ENCODE results near the gene COQ8A. TPM values are rescaled to one million over a fixed set of nuclear protein-coding genes. Genes with fewer than 3 reads are reported as not detected.

Gene COQ8A
- total and polyA plus RNA-seq, 2 experiments from 2014 or later: 25.2 to 37.4 TPM

DNA sequence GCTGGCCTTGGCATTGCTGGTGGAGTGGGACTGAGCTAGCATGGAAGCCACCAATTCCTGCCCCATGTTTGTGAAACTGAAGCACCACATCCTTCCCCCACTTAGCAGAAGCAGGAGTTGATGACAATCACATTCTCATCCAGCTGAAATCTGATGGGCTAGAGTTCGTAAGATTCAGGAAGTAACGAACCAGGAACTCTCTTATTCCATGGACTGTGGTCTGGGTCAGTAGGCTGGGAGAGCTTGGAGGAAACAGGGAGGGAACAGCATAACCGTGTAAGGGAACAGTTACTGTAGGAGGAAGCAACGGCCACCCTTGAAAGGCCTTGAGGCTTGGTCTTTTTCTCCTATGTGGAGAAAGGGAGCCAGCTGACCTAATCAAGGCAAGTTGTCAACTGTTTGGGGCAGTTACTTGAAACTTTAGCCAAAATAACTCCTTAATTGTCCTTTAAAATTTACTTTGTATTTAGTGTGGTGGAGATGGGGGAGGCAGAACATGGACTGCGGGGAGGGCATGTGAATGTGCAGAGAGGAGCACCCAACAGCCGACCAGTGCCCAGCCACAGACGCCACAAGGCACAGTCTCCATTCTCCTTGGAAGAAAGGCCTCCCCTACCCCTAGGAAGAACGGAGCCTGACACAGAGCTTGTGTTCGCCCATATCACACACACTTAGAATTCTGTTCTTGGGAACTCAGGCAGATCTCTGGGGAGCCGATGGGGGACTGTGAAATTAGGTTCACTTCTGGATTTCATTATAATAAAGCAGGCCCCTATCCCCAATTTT lies 2.0 kb upstream of the COQ8A start (continued):
- TF ChIP-seq ZNF462 (CRISPR knock-in tag; IDR thresholded peaks at IDR 0.05) (no peak), CREB1 (CRISPR knock-in tag; IDR thresholded peaks at IDR 0.05; ENCODE audit: low read depth) (no peak), REST (IDR thresholded peaks at IDR 0.05; ENCODE audit: unreplicated experiment) (no peak), ZNF114 (CRISPR knock-in tag; IDR thresholded peaks at IDR 0.05) (no peak), JUNB (IDR thresholded peaks at IDR 0.05; ENCODE audit: unreplicated experiment) (no peak)
